Hepatocyte (in vitro differentiated cells): ENCODE measurements around the gene FPR2.

Experiments used
- CTCF ChIP-seq: fragments of 200-600 bp; sonication (generic); IDR thresholded peaks from 2 replicates; pipeline ENCODE4 v1.5.1; 2016; ENCODE audit warnings: antibody characterized with exemption, mild to moderate bottlenecking; ENCODE audit not compliant: poor library complexity
- EZH2 ChIP-seq: fragments of 200-600 bp; sonication (generic); IDR thresholded peaks from 2 replicates; pipeline ENCODE4 v1.6.1; 2016; ENCODE audit warnings: antibody characterized with exemption, mild to moderate bottlenecking, borderline replicate concordance
- EZH2phosphoT487 ChIP-seq: fragments of 200-600 bp; sonication (generic); IDR thresholded peaks from one replicate; pipeline ENCODE4 v1.6.1; 2018; ENCODE audit warnings: antibody characterized with exemption, mild to moderate bottlenecking, low read depth, moderate library complexity; ENCODE audit not compliant: unreplicated experiment, severe bottlenecking

- TF ChIP-seq CTCF, result no peak
- no peak for TF ChIP-seq EZH2phosphoT487
- TF ChIP-seq EZH2, result no peak
Measured at GRCh38 chr19:51784922-51785690, 24.1 kb downstream of the FPR2 start.
